Natural killer cell treated with Interleukin-12 subunit alpha and Interleukin-12 subunit beta and Interleukin-15 and Interleukin-18, amount 100 ng/mL, for 72 hours (primary cell): ENCODE measurements around the gene MYO1H. TPM values are rescaled to one million over a fixed set of nuclear protein-coding genes. Genes with fewer than 3 reads are reported as not detected.
"Not testable (repeated sequence)": the region's sequence is repeated elsewhere in the genome, so short reads cannot be mapped to it uniquely, and the experiment has no call there.

Experiments
- ATAC-seq, 2 donors: fragments of 150-1000 bp; cut with Tn5 transposase in 1 of 2; sonication (Bioruptor Pico), chemical (Tn5 transposase) in 1 of 2; 2 replicates each; pipeline ENCODE4 v1.10.0; 2021
- DNase-seq: peaks from one replicate; pipeline ENCODE4 v3.0.0; 2022; ENCODE audit warnings: low spot score
- H3K27ac Mint-ChIP-seq, 2 donors: 1 replicate in 1 of 2; 2 replicates in 1 of 2; pipeline ENCODE4 v1.8.0; 2022; ENCODE audit warnings: mixed read lengths in 2 of 2, mild to moderate bottlenecking in 1 of 2, moderate library complexity in 1 of 2
- H3K27me3 Mint-ChIP-seq, 2 donors: 1 replicate in 1 of 2; 2 replicates in 1 of 2; pipeline ENCODE4 v1.8.0; 2022; ENCODE audit warnings: mixed read lengths in 2 of 2
- H3K36me3 Mint-ChIP-seq: one replicate; pipeline ENCODE4 v1.8.0; 2022; ENCODE audit warnings: mixed read lengths
- H3K4me1 Mint-ChIP-seq, 2 donors: 1 replicate in 1 of 2; 2 replicates in 1 of 2; pipeline ENCODE4 v1.8.0; 2022; ENCODE audit warnings: low read depth in 2 of 2, mixed read lengths in 2 of 2, mild to moderate bottlenecking in 1 of 2
- H3K4me3 Mint-ChIP-seq: one replicate; pipeline ENCODE4 v1.8.0; 2022; ENCODE audit warnings: mixed read lengths
- H3K9me3 Mint-ChIP-seq: 2 replicates; pipeline ENCODE4 v1.8.0; 2022; ENCODE audit warnings: mixed read lengths
- total RNA-seq, 2 donors: library from RNA; stranded (reverse); gene quantifications; one replicate each; pipeline ENCODE4 v1.2.3, GENCODE V29; 2022

Gene MYO1H
- total RNA-seq, 2 donors from 2014 or later: not detected

- Mint-ChIP-seq H3K27ac (no peak overlapping the region), H3K36me3 (no peaks in the 10 kb centered on the region), H3K27me3 (no peaks in the 10 kb centered on the region), H3K4me3 (no peak overlapping the region), H3K9me3 (no peaks in the 10 kb centered on the region), H3K4me1 (peaks cover 10 to 11% of the 10 kb centered on the region in 2 donors)
- ATAC-seq: peak in 1 of 2 donors; percentile 39
- no peak for DNase-seq
Measured at GRCh38 chr12:109433618-109434017, 85.9 kb downstream of the MYO1H start.

- H3K36me3 Mint-ChIP-seq: no peaks in the 10 kb centered on the region
- DNase-seq (no peak), ATAC-seq (no peak)
- H3K27ac Mint-ChIP-seq: no peak overlapping the region
- H3K9me3 Mint-ChIP-seq: no peaks in the 10 kb centered on the region
- H3K4me3 Mint-ChIP-seq: no peak overlapping the region
- H3K27me3 Mint-ChIP-seq: no peaks in the 10 kb centered on the region
- peaks cover 10 to 11% of the 10 kb centered on the region in 2 donors for H3K4me1 Mint-ChIP-seq
Measured at GRCh38 chr12:109434582-109434981, 86.9 kb downstream of the MYO1H start.

GRCh38 chr12:109435428-109436187 is 87.9 kb downstream of the MYO1H start:
- H3K27ac Mint-ChIP-seq: peak overlapping the region in 1 of 2 donors; percentile 57

DNA sequence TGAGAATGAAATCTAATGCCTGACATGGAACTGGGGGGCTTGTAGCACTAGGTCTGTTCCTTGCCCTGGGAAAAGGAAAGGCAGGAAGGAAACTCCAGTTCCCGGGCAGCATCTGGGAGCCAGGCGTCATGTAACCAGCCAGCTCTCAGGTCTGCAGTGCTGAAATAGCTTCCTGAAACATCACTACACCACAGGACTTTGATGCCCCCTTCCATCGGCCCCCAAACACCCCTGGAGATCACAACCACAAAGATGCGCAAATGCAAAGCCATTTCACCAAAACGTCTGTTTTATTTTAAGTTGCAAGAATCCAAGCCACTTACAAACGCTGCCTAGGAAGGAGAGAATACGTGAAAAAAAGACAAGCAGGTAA is 88.5 kb downstream of the MYO1H start:
- Mint-ChIP-seq H3K4me3 (no peak overlapping the region), H3K27me3 (no peaks in the 10 kb centered on the region), H3K9me3 (no peaks in the 10 kb centered on the region), H3K36me3 (no peaks in the 10 kb centered on the region), H3K4me1 (peaks cover 10 to 13% of the 10 kb centered on the region in 2 donors), H3K27ac (no peak overlapping the region)
- no peak for DNase-seq
- no peak for ATAC-seq

More at GRCh38 chr12:109435428-109436187, 87.9 kb downstream of the MYO1H start:
- Mint-ChIP-seq H3K27me3 (no peaks in the 10 kb centered on the region), H3K9me3 (no peaks in the 10 kb centered on the region), H3K36me3 (no peaks in the 10 kb centered on the region), H3K4me3 (no peak overlapping the region), H3K4me1 (peaks cover 10 to 13% of the 10 kb centered on the region in 2 donors)
- ATAC-seq (no peak), DNase-seq (no peak)

GRCh38 chr12:109439181-109439580 is 91.5 kb downstream of the MYO1H start:
- no peak for ATAC-seq
- peaks cover 3 to 11% of the 10 kb centered on the region in 2 donors for H3K4me1 Mint-ChIP-seq
- no peaks in the 10 kb centered on the region for H3K36me3 Mint-ChIP-seq
- no peak overlapping the region for H3K27ac Mint-ChIP-seq
- H3K9me3 Mint-ChIP-seq: no peaks in the 10 kb centered on the region
- no peak overlapping the region for H3K4me3 Mint-ChIP-seq
- no peak for DNase-seq
- H3K27me3 Mint-ChIP-seq: no peaks in the 10 kb centered on the region

GRCh38 chr12:109439951-109440350 is 92.3 kb downstream of the MYO1H start:
- H3K4me3 Mint-ChIP-seq, ATAC-seq, H3K27me3 Mint-ChIP-seq, H3K9me3 Mint-ChIP-seq, H3K27ac Mint-ChIP-seq, DNase-seq, H3K36me3 Mint-ChIP-seq: not testable (repeated sequence)
- peaks cover 8 to 18% of the 10 kb centered on the region in 2 donors for H3K4me1 Mint-ChIP-seq

GRCh38 chr12:109440851-109441490 is 93.3 kb downstream of the MYO1H start:
- Mint-ChIP-seq H3K9me3 (no peaks in the 10 kb centered on the region), H3K4me3 (no peak overlapping the region), H3K4me1 (peaks cover 12 to 26% of the 10 kb centered on the region in 2 donors), H3K36me3 (no peaks in the 10 kb centered on the region), H3K27ac (no peak overlapping the region), H3K27me3 (no peaks in the 10 kb centered on the region)
- DNase-seq (no peak), ATAC-seq (no peak)

DNA sequence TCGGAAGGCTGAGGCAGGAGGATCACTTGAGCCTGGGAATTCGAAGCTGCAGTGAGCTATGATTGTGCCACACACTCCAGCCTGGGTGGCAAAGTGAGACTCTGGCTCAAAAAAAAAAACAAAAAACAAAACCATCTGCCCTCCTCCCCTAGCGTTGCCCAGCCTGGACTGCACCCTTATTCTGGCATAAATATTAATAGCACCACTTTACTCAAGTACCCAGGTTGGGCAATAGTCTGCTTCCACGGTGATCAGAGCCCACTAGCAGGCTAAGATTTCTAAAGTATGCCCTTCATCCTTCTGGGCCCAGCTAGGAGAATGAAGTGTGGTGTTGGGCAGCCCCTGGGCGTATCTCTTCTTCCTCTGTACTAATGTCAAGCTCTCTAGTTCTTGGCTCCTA is 96.1 kb downstream of the MYO1H start:
- Mint-ChIP-seq H3K4me1 (peaks cover 13 to 37% of the 10 kb centered on the region in 2 donors), H3K4me3 (no peak overlapping the region), H3K36me3 (no peaks in the 10 kb centered on the region), H3K27ac (peak overlapping the region in 1 of 2 donors; percentile 59), H3K9me3 (no peaks in the 10 kb centered on the region), H3K27me3 (no peaks in the 10 kb centered on the region)
- ATAC-seq (no peak), DNase-seq (no peak)

DNA sequence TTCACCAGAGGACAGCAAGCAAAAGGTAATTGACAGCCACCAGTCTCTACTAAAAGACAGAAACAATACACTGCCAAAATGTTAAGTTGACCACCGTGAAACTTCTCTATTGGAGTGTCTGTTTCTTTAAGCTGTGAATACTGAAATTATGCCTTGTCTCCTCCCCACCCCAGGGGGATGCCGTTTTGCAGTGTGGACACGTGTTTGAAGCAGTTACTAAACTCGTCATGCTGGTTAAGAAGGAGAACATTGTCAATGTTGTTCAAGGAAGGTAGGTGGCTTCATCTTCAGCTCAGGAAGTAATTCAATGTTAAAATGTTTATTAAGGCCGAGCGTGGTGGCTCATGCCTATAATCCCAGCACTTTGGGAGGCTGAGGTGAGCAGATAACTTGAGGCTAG is 96.6 kb downstream of the MYO1H start:
- H3K27me3 Mint-ChIP-seq: no peaks in the 10 kb centered on the region
- DNase-seq (no peak), ATAC-seq (no peak)
- H3K36me3 Mint-ChIP-seq: no peaks in the 10 kb centered on the region
- peaks cover 13 to 41% of the 10 kb centered on the region in 2 donors for H3K4me1 Mint-ChIP-seq
- H3K4me3 Mint-ChIP-seq: no peak overlapping the region
- H3K9me3 Mint-ChIP-seq: no peaks in the 10 kb centered on the region
- H3K27ac Mint-ChIP-seq: peak overlapping the region in 1 of 2 donors; percentile 59

DNA sequence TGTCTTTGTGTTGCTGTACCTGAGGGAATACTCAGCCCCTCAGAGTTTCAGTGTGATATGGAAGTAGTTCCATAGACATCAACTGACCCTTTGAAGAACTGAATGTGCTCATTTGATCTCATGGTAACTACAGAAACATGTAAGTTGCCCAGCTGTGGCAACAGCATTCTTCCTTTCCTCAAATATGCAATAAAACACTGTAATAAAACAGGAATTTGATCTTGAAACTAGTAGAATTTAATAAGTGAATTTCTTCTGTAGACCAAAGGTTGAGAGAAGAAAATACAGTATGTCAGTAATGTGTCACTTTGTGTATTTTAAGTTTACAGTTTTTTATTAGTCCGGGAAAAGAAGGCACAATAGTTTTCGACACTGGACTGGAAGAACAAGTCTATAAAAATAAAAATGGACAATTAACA is 97.5 kb downstream of the MYO1H start:
- Mint-ChIP-seq H3K27me3 (no peaks in the 10 kb centered on the region), H3K4me3 (no peak overlapping the region), H3K27ac (peak overlapping the region; percentile 11 to 59), H3K36me3 (no peaks in the 10 kb centered on the region), H3K4me1 (peaks cover 20 to 47% of the 10 kb centered on the region in 2 donors), H3K9me3 (no peaks in the 10 kb centered on the region)
- DNase-seq (no peak), ATAC-seq (no peak)

GRCh38 chr12:109446869-109447268 is 99.2 kb downstream of the MYO1H start:
- H3K36me3 Mint-ChIP-seq: no peaks in the 10 kb centered on the region
- peaks cover 34 to 58% of the 10 kb centered on the region in 2 donors for H3K4me1 Mint-ChIP-seq
- no peaks in the 10 kb centered on the region for H3K9me3 Mint-ChIP-seq
- peak overlapping the region in 1 of 2 donors; percentile 58 for H3K27ac Mint-ChIP-seq
- ATAC-seq: peak; percentile 53 to 72
- no peak for DNase-seq
- no peaks in the 10 kb centered on the region for H3K27me3 Mint-ChIP-seq
- no peak overlapping the region for H3K4me3 Mint-ChIP-seq

DNA sequence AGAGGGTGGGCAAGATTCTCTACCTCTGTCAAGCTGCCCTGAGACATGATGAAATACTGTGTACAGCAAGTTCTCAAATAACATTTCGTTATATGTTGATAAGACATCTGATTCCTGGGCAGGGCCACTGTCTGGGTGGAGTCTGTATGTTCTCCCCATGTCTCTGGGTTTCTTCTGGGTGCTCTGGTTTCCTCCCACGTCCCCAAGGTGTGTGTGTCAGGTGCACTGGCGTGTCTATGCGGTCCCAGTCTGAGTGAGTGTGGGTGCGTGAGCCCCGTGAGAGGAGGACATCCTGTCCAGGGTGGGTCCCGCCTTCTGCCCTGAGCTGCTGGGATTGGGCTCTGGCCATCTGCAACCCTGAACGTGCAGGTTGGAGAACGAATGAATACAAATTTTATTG is 99.8 kb downstream of the MYO1H start:
- no peak for DNase-seq
- no peak for ATAC-seq
- no peaks in the 10 kb centered on the region for H3K36me3 Mint-ChIP-seq
- no peak overlapping the region for H3K4me3 Mint-ChIP-seq
- H3K4me1 Mint-ChIP-seq: peaks cover 40 to 62% of the 10 kb centered on the region in 2 donors
- H3K9me3 Mint-ChIP-seq: no peaks in the 10 kb centered on the region
- H3K27me3 Mint-ChIP-seq: no peaks in the 10 kb centered on the region
- H3K27ac Mint-ChIP-seq: peak overlapping the region in 1 of 2 donors; percentile 58

GRCh38 chr12:109448272-109448671 is 100.6 kb downstream of the MYO1H start:
- H3K4me3 Mint-ChIP-seq: no peak overlapping the region
- no peaks in the 10 kb centered on the region for H3K9me3 Mint-ChIP-seq
- H3K27ac Mint-ChIP-seq: peak overlapping the region in 1 of 2 donors; percentile 25
- ATAC-seq (no peak), DNase-seq (no peak)
- no peaks in the 10 kb centered on the region for H3K27me3 Mint-ChIP-seq
- H3K36me3 Mint-ChIP-seq: no peaks in the 10 kb centered on the region
- peaks cover 42 to 62% of the 10 kb centered on the region in 2 donors for H3K4me1 Mint-ChIP-seq

- no peaks in the 10 kb centered on the region for H3K9me3 Mint-ChIP-seq
- peaks cover under 1% of the 10 kb centered on the region for H3K36me3 Mint-ChIP-seq
- H3K27me3 Mint-ChIP-seq: no peaks in the 10 kb centered on the region
- ATAC-seq (no peak), DNase-seq (no peak)
- H3K4me3 Mint-ChIP-seq: no peak overlapping the region
- peak overlapping the region in 1 of 2 donors; percentile 25 for H3K27ac Mint-ChIP-seq
- H3K4me1 Mint-ChIP-seq: peaks cover 41 to 66% of the 10 kb centered on the region in 2 donors
Measured at GRCh38 chr12:109448707-109449390, 101.1 kb downstream of the MYO1H start.
